Measurements from ENCODE around the gene ONECUT3. TPM values are rescaled to one million over a fixed set of nuclear protein-coding genes. Genes with fewer than 3 reads are reported as not detected.

The ONECUT3 gene
- total RNA-seq, 2 experiments from 2014 or later = not detected

DNA sequence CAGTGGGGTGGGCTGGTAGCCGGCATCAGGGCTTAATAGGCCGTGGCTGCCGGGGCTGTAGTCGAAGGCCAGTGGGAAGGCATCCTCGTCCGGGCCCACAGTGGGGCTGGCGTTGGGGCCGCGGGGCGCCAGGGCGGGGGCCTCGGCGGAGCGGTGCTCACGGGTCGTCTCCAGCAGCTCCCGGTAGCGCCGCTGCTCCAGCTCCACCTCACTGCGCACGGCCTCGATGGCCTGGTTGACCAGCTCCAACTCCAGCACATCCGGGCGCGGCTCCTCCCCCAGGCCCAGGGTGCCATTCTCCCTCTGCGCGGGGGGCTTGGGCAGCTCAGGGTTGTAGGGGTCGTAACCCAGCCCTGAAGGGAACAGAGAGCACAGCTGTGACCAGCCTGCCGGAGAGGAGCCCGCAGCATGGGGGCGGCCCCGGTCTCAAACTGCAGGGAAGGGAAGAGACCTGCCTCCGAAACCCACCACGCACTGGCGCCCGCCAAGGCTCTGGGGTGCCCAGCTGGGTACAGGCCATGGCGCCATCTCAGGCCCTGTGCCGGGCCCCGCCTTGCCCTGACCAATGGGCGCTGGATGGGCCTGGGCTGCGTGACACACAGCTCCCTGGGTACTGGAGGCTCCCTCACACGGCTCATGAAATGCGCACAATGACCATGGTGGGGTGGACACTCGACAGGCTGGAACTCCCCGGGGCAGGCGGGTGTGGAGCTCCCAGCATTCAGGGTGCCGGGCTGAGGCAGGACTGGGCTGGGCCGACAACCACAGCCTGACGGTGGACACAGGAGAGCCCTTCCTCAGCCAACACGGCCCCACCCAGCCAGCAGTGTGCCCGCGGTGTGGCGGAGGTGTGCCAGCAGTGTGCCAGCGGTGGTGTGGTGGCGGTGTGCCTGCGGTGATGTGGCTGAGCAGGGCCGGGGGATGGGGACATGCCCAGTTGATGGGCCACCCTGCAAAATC is 75.3 kb downstream of the ONECUT3 start:
- Mint-ChIP-seq H3K4me3 (no peak overlapping the region), H3K36me3 (peaks cover 9% of the 10 kb centered on the region), H3K27ac (no peak overlapping the region), H3K9me3 (no peaks in the 10 kb centered on the region), H3K4me1 (peaks cover 6% of the 10 kb centered on the region), H3K27me3 (no peaks in the 10 kb centered on the region)
- DNase-seq = no peak

DNA sequence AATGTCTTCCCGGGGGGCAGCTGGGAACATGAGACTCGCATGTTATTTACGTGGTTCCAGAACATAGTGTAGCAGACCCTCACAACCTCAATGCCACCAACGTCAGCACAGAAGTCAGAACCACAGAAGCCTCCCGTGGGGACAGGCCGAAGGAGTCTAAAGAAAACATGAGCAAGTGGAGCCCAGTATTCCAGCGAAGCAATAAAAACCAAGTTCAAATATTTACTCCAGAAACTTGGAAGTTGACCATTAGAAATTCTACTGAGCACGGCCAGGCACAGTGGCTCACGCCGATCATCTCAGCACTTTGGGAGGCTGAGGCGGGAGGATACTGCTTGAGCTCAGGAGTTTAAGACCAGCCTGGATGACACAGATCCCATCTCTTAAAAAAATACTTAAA is 76.7 kb downstream of the ONECUT3 start:
- no peak overlapping the region for H3K27ac Mint-ChIP-seq
- H3K4me3 Mint-ChIP-seq = no peak overlapping the region
- H3K36me3 Mint-ChIP-seq = peaks cover 6% of the 10 kb centered on the region
- no peak for DNase-seq
- H3K4me1 Mint-ChIP-seq = peaks cover 5% of the 10 kb centered on the region
- H3K9me3 Mint-ChIP-seq = no peaks in the 10 kb centered on the region
- no peaks in the 10 kb centered on the region for H3K27me3 Mint-ChIP-seq

DNA sequence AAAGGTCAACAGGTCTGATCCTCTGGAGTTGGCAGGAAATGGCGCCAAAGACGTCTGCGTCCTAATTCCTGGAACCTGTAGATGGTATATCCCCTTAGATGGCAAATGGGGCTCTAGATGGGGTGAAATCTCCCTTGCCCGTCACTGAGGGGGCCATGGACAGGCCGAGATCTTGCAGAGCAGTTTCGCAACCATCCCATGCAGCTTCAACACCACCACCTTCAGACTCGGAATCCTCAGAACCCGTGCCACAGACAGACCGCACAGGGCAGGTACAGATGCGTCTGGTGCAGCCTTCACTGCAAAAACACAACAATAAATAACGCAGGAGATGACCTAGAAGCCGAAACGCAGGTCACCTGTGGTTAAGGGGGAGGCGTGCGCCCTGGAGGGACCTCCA is 77.3 kb downstream of the ONECUT3 start:
- no peak for DNase-seq
- H3K27ac Mint-ChIP-seq = no peak overlapping the region
- peaks cover 6% of the 10 kb centered on the region for H3K36me3 Mint-ChIP-seq
- H3K27me3 Mint-ChIP-seq = no peaks in the 10 kb centered on the region
- no peak overlapping the region for H3K4me3 Mint-ChIP-seq
- H3K4me1 Mint-ChIP-seq = peaks cover 5% of the 10 kb centered on the region
- no peaks in the 10 kb centered on the region for H3K9me3 Mint-ChIP-seq

Other genes with a start within 250 kb of the ONECUT3 start
- 1 to 10 TPM; 1.1 to 1.5 TPM for gene ADAMTSL5, start 240.5 kb upstream of the ONECUT3 start, total RNA-seq
- not detected for gene PLK5, start 229.4 kb upstream of the ONECUT3 start, total RNA-seq
- gene MEX3D, start 185.2 kb upstream of the ONECUT3 start, total RNA-seq = 1 to 10 TPM; 6.1 to 6.5 TPM
- gene MBD3, start 160.6 kb upstream of the ONECUT3 start, total RNA-seq = 100 to 1,000 TPM; 111 to 117 TPM
- 100 to 1,000 TPM; 229 to 244 TPM for gene UQCR11, start 148.0 kb upstream of the ONECUT3 start, total RNA-seq
- gene TCF3, start 100.9 kb upstream of the ONECUT3 start, total RNA-seq = 100 to 1,000 TPM; 106 TPM
- 1 to 10 TPM; 2.3 to 2.7 TPM for gene ATP8B3, start 58.8 kb downstream of the ONECUT3 start, total RNA-seq
- gene REXO1, start 95.0 kb downstream of the ONECUT3 start, total RNA-seq = 10 to 100 TPM; 53.1 to 54.2 TPM
- gene KLF16, start 110.1 kb downstream of the ONECUT3 start, total RNA-seq = 10 to 100 TPM; 37.9 to 39.0 TPM
- 100 to 1,000 TPM in 1 of 2 experiments, 10 to 100 TPM in 1; 98.7 to 106 TPM for gene ABHD17A, start 132.0 kb downstream of the ONECUT3 start, total RNA-seq
- gene ADAT3, start 151.9 kb downstream of the ONECUT3 start, total RNA-seq = 1 to 10 TPM; 5.7 to 5.9 TPM
- 10 to 100 TPM; 31.0 to 35.0 TPM for gene SCAMP4, start 151.9 kb downstream of the ONECUT3 start, total RNA-seq
- gene CSNK1G2, start 187.7 kb downstream of the ONECUT3 start, total RNA-seq = 10 to 100 TPM; 50.7 to 51.1 TPM

Data from activated naive CD8-positive, alpha-beta T cell treated with anti-CD3 and anti-CD28 coated beads for 36 hours (primary cell).